ENCODE results near the gene GPR162.

The GPR162 gene

GRCh38 chr12:6820166-6820565 is 1.5 kb upstream of the GPR162 start:
- in situ Hi-C loops (cut with HindIII; ENCODE audit: low sequenced_read_pairs) = no loop called here

DNA sequence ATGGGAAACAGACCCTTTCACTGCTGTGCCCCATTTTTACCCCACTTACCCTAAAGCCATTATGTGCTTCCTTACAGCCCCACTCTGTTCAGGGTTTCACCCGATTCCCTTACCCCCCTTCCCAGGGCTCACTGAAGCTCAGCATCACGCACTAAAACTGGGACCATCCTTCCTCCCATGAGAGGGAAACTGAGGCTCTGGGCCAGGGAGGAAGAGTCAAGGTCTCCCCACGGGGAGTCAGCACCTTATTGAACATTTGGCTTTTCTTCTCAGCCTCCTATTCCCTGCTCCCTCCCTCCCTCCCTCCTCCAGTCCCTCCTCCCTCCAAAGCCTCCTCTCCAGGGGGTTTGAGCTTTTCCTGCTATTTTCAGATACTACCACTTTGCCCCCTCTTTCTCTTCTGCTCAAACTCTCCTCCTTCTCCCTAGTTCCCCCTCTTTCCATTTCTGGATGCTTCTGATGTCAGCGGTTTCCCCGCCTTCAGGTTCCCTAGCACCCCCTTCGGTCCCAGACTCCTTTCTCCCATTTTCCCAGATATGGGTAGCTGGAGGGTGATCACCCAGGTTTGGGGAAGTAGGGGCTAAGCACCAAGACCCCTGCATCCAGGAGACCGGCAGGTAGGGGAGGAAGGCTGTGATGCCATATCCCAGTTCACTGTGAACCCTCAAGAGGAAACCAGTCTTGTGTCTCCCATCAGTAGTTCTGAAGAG is 960 bp downstream of the GPR162 start:
- in situ Hi-C loops (cut with HindIII; ENCODE audit: low sequenced_read_pairs) = no loop called here

- in situ Hi-C loops (cut with HindIII; ENCODE audit: low sequenced_read_pairs) = no loop called here
Observed at GRCh38 chr12:6823182-6824084, 1.8 kb downstream of the GPR162 start.

DNA sequence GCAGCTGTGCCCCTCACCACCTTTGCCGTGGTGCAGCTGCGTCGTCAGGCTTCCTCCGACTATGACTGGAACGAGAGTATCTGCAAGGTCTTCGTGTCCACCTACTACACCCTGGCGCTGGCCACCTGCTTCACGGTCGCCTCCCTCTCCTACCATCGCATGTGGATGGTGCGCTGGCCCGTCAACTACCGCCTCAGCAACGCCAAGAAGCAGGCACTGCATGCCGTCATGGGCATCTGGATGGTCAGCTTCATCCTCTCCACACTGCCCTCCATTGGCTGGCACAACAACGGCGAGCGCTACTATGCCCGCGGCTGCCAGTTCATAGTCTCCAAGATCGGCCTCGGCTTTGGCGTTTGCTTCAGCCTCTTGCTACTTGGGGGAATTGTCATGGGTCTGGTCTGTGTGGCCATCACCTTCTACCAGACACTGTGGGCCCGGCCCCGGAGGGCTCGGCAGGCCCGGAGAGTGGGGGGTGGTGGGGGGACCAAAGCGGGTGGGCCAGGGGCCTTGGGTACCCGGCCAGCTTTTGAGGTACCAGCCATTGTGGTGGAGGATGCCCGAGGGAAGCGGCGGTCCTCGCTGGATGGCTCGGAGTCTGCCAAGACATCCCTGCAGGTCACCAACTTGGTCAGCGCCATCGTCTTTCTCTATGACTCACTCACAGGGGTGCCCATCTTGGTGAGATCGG is 2.6 kb downstream of the GPR162 start:
- in situ Hi-C loops (cut with HindIII; ENCODE audit: low sequenced_read_pairs) = no loop called here

GRCh38 chr12:6824901-6825381 is 3.3 kb downstream of the GPR162 start:
- in situ Hi-C loops (cut with HindIII; ENCODE audit: low sequenced_read_pairs) = no loop called here

- in situ Hi-C loops (cut with HindIII; ENCODE audit: low sequenced_read_pairs) = no loop called here
Observed at GRCh38 chr12:6825398-6826124, 3.9 kb downstream of the GPR162 start.

DNA sequence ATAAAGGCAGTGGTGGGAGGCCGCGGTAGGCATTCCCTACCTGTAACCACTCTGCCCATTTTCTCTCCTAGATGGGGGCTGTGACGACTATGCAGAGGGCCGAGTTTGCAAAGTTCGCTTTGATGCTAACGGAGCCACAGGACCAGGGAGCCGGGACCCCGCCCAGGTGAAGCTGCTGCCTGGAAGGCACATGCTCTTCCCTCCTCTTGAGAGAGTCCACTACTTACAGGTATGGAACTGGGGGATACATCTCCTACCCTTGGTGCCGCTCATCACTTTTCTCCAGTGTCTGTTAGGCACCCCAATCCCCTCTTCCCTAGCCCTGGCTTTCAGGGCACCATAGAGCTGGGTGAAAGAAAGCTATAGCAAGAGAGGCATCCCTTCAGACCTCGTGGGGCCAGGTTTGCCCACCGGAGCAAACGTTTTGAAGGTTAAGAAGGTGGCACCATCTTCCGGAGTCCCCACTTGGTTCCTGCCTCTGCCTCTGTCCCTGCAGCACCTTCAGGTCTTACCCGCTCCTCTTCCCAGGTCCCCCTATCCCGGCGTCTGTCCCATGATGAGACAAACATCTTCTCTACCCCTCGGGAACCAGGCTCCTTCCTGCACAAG is 4.6 kb downstream of the GPR162 start:
- in situ Hi-C loops (cut with HindIII; ENCODE audit: low sequenced_read_pairs) = no loop called here

DNA sequence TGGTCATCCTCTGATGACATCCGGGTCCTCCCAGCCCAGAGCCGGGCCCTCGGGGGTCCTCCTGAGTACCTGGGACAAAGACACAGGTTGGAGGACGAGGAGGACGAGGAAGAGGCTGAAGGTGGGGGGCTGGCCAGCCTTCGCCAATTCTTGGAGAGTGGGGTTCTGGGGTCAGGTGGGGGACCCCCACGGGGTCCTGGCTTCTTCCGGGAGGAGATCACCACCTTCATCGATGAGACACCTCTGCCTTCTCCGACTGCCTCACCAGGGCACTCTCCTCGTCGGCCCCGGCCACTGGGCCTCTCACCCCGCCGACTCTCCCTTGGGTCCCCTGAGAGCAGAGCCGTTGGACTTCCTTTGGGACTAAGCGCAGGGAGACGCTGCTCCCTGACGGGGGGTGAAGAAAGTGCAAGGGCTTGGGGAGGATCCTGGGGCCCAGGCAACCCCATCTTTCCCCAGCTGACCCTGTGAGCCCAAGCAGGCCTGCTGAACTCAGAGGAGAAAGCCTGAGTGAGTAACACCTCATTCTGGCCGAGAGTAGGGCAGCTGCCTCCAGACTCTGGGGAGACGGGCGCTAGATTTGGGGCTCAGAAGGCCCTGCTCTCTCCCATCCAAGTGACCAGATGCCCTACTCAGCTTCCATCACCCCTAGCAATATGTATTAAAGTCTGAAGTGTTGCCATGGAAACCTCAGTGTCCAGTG is 5.3 kb downstream of the GPR162 start:
- in situ Hi-C loops (cut with HindIII; ENCODE audit: low sequenced_read_pairs) = no loop called here

- in situ Hi-C loops (cut with HindIII; ENCODE audit: low sequenced_read_pairs) = no loop called here
Observed at GRCh38 chr12:6827437-6827911, 5.9 kb downstream of the GPR162 start.

DNA sequence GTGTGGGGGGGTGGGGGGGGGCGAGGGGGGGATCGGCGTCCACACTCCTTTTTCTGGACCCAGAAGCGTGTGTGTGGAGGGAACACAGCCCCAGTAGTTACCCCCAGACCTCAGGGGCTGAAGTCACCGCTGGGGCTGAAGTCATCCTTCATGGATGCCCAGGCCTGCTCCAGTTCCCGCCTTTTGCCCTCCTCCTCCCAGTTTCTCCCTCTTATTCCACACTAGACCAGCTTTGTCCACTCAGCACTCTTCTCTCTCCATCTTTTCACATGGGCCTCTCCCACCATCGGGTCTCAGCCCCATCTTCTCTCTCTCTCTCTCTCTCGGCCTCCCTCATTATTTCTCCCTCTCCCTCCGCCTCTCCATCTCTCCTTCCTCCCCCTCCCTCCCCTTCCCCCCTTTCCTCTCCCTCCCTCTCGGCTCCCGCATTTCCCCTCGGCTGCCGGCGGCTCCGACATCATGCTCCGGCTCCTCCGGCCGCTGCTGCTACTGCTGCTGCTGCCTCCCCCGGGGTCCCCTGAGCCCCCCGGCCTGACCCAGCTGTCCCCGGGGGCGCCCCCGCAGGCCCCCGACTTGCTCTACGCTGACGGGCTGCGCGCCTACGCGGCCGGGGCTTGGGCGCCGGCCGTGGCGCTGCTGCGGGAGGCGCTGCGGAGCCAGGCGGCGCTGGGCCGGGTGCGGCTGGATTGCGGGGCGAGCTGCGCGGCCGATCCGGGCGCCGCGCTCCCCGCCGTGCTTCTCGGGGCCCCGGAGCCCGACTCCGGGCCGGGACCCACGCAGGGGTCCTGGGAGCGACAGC is 6.6 kb downstream of the GPR162 start, which contains the start of gene P3H3:
Gene P3H3, plus strand, starts transcription at position 426 of the 799 bp plus-strand sequence. Its CDS starts 34 bp downstream, at position 460.
- in situ Hi-C loops (cut with HindIII; ENCODE audit: low sequenced_read_pairs) = no loop called here

- in situ Hi-C loops (cut with HindIII; ENCODE audit: low sequenced_read_pairs) = no loop called here
Observed at GRCh38 chr12:6828781-6829535, 7.3 kb downstream of the GPR162 start.

DNA sequence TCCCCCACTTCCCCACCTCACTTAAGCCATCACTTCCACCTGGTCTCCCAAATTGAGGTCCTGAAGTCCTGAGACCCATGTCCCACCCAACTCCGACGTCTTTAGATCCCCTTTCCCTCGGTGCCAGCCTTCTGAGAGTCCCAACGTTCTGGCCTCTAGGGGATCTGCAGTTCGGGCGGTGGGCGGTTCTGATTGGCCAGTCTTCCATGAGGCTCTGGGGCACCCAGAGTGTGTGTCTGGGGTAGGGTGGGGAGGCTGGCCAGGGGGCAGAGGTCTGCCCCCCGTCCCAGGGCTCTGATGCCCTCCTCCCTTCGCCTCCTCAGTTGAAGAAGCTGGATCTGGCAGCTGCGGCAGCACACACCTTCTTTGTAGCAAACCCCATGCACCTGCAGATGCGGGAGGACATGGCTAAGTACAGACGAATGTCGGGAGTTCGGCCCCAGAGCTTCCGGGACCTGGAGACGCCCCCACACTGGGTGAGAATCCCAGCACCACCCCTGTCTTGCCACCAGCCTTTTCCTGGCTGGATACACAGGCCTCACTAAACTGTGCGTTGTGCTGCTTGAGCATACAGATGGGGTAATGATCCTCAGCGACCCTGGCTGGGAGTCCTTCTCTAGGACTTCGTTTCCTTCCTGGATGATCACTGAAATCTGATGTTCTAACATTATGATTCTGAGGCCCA is 8.1 kb downstream of the GPR162 start:
- in situ Hi-C loops (cut with HindIII; ENCODE audit: low sequenced_read_pairs) = no loop called here

DNA sequence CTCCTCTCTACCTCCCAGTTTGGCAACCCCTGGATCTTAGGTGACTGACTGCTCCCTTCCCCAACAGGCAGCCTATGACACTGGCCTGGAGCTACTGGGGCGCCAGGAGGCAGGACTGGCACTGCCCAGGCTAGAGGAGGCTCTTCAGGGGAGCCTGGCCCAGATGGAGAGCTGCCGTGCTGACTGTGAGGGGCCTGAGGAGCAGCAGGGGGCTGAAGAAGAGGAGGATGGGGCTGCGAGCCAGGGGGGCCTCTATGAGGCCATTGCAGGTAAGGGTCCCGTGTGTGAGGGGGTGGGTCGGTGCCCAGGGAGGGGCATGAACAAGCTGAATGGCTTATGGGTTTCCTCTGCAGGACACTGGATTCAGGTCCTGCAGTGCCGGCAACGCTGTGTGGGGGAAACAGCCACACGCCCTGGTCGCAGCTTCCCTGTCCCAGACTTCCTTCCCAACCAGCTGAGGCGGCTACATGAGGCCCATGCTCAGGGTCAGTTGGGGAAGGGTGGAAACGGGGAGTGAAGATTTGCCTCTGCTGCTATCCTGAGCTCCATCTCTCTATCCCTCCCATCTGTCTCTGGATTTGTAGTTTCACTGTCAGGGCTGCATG is 8.8 kb downstream of the GPR162 start:
- in situ Hi-C loops (cut with HindIII; ENCODE audit: low sequenced_read_pairs) = no loop called here

GRCh38 chr12:6830999-6831398 is 9.4 kb downstream of the GPR162 start:
- in situ Hi-C loops (cut with HindIII; ENCODE audit: low sequenced_read_pairs) = no loop called here

DNA sequence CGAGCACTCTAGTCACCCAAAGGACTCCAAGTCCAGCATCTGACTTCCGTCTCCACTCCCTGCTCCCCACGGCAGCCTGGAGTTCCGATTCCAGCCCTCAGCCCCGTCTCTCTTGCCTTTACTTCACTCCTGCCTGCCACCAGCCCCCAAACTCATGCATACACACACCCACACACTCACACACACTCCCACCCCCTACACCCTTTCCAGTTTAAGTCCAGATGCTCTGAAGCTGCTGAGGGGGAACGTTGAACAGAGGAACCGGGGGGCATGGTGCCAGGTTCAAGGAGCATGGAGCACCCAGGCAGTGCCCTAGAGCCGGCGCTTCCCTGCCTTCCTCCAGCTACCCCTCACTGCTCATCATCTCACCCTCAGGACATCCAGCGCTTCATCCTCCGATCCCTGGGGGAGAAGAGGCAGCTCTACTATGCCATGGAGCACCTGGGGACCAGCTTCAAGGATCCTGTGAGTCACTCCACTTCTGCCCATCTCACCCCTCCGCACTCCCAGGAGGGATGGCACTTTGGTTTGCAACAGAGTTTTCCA is 9.9 kb downstream of the GPR162 start:
- in situ Hi-C loops (cut with HindIII; ENCODE audit: low sequenced_read_pairs) = no loop called here

GRCh38 chr12:6832125-6832524 is 10.5 kb downstream of the GPR162 start:
- in situ Hi-C loops (cut with HindIII; ENCODE audit: low sequenced_read_pairs) = no loop called here

Measured in DLD1 (cell line).